OCI-LY7 (cell line): Measurements from ENCODE around the gene SAMD8. TPM values are rescaled to one million over a fixed set of nuclear protein-coding genes. Genes with fewer than 3 reads are reported as not detected.

Source experiments
- BruUV-seq: library from RNA; stranded (reverse); fragments of 400-500 nt; replicated peaks from 2 replicates; lab custom pipeline; 2021; lab: Mats Ljungman, UMichigan
- CTCF ChIA-PET: fragments of 300-600 bp; sonication (Branson Sonifier 250); formaldehyde crosslinking; loops from one replicate; lab custom pipeline; 2022; ENCODE audit warnings: antibody characterized with exemption; ENCODE audit not compliant: unreplicated experiment; lab: Charles Lee
- POLR2A ChIA-PET: fragments of 300-600 bp; sonication (Branson Sonifier 250); formaldehyde crosslinking; loops from one replicate; lab custom pipeline; 2022; ENCODE audit warnings: antibody characterized with exemption; lab: Charles Lee
- DNase-seq: peaks from one replicate; pipeline ENCODE4 v3.0.0-alpha.2; 2015; ENCODE audit warnings: low spot score
- H2AFZ ChIP-seq: fragments of 200-600 bp; sonication (generic), shearing (Covaris generic); 2 replicates; pipeline ENCODE4 v1.6.1; 2014; ENCODE audit warnings: mild to moderate bottlenecking, antibody characterized with exemption, low read length, moderate library complexity
- H3K27ac ChIP-seq: fragments of 200-600 bp; sonication (generic); 2 replicates; pipeline ENCODE4 v1.5.1; 2014; ENCODE audit warnings: mixed run types, low read depth, mild to moderate bottlenecking, moderate library complexity, low read length, inconsistent platforms; ENCODE audit not compliant: poor library complexity, severe bottlenecking
- H3K36me3 ChIP-seq: fragments of 200-600 bp; sonication (generic); 2 replicates; pipeline ENCODE4 v1.6.1; 2014; ENCODE audit warnings: mild to moderate bottlenecking, antibody characterized with exemption, low read length, moderate library complexity, mixed read lengths; ENCODE audit not compliant: insufficient read depth
- H3K4me1 ChIP-seq: fragments of 200-600 bp; sonication (generic); 2 replicates; pipeline ENCODE4 v1.5.1; 2014; ENCODE audit warnings: mild to moderate bottlenecking, low read length; ENCODE audit not compliant: insufficient read depth, poor library complexity, severe bottlenecking
- H3K4me2 ChIP-seq: fragments of 200-600 bp; sonication (generic); 2 replicates; pipeline ENCODE4 v1.6.1; 2014; ENCODE audit warnings: mild to moderate bottlenecking, low read length
- H3K4me3 ChIP-seq: fragments of 200-600 bp; sonication (generic); 2 replicates; pipeline ENCODE4 v1.5.1; 2014; ENCODE audit warnings: mild to moderate bottlenecking, low read depth, low read length; ENCODE audit not compliant: poor library complexity, severe bottlenecking
- H3K79me2 ChIP-seq: fragments of 200-600 bp; sonication (generic); 2 replicates; pipeline ENCODE4 v1.6.1; 2016; ENCODE audit warnings: low read depth, mild to moderate bottlenecking, low read length, moderate library complexity, mixed read lengths; ENCODE audit not compliant: insufficient read depth
- H3K9me2 ChIP-seq: fragments of 200-600 bp; sonication (generic); 2 replicates; pipeline ENCODE4 v1.6.1; 2016; ENCODE audit warnings: mild to moderate bottlenecking, low read length, mixed read lengths; ENCODE audit not compliant: insufficient read depth
- H3K9me3 ChIP-seq: fragments of 200-600 bp; sonication (generic); 2 replicates; pipeline ENCODE4 v1.6.1; 2014; ENCODE audit warnings: mild to moderate bottlenecking, mixed run types, low read length, mixed read lengths
- H4K20me1 ChIP-seq: fragments of 200-600 bp; sonication (generic); 2 replicates; pipeline ENCODE4 v1.6.1; 2014; ENCODE audit warnings: mild to moderate bottlenecking, antibody characterized with exemption, low read length, moderate library complexity, mixed read lengths; ENCODE audit not compliant: insufficient read depth
- EZH2phosphoT487 ChIP-seq: fragments of 200-600 bp; sonication (generic); IDR thresholded peaks from 2 replicates; pipeline ENCODE4 v1.6.1; 2018; ENCODE audit warnings: low read depth, borderline replicate concordance, mild to moderate bottlenecking, mixed run types, antibody characterized with exemption, low read length, moderate library complexity, mixed read lengths
- intact Hi-C: fragments of 100-400 bp; cut with micrococcal nuclease; formaldehyde crosslinking; loops from one replicate; pipeline ENCODE4 v1.10.0; 2022; ENCODE audit not compliant: unreplicated experiment
- total RNA-seq, 2 experiments: library from RNA; depleted of rRNA in 1 of 2; stranded (reverse); fragments of >200 nt in 1 of 2; shearing (Covaris generic) in 1 of 2; gene quantifications; 2 replicates each; pipeline ENCODE4 v1.2.3, GENCODE V29; 2014 to 2022
- TF ChIP-seq, protein P1 (sequence below): fragments of 200-600 bp; sonication (generic); conservative IDR thresholded peaks from 2 replicates; pipeline ENCODE4 v1.5.1; 2014; ENCODE audit warnings: mild to moderate bottlenecking, antibody characterized with exemption, low read length, moderate library complexity, mixed read lengths

Gene SAMD8
- total RNA-seq, 2 experiments from 2014 or later, result 8.8 to 16.7 TPM

DNA sequence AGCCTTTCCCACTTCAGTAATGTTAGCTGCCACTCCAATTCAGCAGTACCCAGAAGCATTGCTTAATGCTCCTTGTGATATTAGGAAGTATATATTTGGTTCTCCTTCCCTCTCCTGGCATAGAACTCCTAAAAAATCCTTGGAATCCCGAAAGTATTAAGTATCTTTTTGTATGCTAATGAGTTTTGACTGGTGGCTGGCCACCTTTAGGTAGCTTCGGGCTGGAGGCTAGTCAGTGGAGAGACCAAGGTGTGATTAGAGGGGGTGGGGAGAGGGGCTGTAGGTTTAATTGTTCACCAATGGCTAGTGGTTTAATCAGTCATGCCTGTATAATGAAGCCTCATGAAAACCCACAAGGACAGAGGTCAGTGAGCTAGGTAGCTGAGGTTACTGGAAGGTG, 112.1 kb downstream of the SAMD8 start:
- intact Hi-C loops, result no loop called here
- CTCF ChIA-PET, result no interaction called here
- DNase-seq, result no peak
- Histone ChIP-seq H3K27ac (no peak overlapping the region), H3K9me2 (no peaks in the 10 kb centered on the region), H3K79me2 (peaks cover 66% of the 10 kb centered on the region), H2AFZ (no peak overlapping the region), H3K9me3 (no peaks in the 10 kb centered on the region), H3K4me3 (no peak overlapping the region), H3K4me2 (no peak overlapping the region), H4K20me1 (peaks cover 20% of the 10 kb centered on the region), H3K4me1 (no peaks in the 10 kb centered on the region), H3K36me3 (peaks cover 92% of the 10 kb centered on the region)
- no TSS peak for BruUV-seq
- TF ChIP-seq, protein P1, sequence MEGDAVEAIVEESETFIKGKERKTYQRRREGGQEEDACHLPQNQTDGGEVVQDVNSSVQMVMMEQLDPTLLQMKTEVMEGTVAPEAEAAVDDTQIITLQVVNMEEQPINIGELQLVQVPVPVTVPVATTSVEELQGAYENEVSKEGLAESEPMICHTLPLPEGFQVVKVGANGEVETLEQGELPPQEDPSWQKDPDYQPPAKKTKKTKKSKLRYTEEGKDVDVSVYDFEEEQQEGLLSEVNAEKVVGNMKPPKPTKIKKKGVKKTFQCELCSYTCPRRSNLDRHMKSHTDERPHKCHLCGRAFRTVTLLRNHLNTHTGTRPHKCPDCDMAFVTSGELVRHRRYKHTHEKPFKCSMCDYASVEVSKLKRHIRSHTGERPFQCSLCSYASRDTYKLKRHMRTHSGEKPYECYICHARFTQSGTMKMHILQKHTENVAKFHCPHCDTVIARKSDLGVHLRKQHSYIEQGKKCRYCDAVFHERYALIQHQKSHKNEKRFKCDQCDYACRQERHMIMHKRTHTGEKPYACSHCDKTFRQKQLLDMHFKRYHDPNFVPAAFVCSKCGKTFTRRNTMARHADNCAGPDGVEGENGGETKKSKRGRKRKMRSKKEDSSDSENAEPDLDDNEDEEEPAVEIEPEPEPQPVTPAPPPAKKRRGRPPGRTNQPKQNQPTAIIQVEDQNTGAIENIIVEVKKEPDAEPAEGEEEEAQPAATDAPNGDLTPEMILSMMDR, result no peak
- no peak for TF ChIP-seq EZH2phosphoT487
- POLR2A ChIA-PET, result interaction anchor here (1.3 to 2.3 kb wide), 3 partner anchors 10 to 14 kb away, joined by 3 to 10 read pairs (median 4); partner anchors contain the start of gene VDAC2

GRCh38 chr10:75226095-75226494, 114.6 kb downstream of the SAMD8 start:
- no peaks in the 10 kb centered on the region for H3K9me2 ChIP-seq
- intact Hi-C loops, result no loop called here
- DNase-seq, result no peak
- peaks cover 29% of the 10 kb centered on the region for H4K20me1 ChIP-seq
- no peak overlapping the region for H3K4me3 ChIP-seq
- no peaks in the 10 kb centered on the region for H3K4me1 ChIP-seq
- no peak overlapping the region for H3K4me2 ChIP-seq
- no TSS peak for BruUV-seq
- no peak overlapping the region for H3K27ac ChIP-seq
- peaks cover 76% of the 10 kb centered on the region for H3K79me2 ChIP-seq
- no peak for TF ChIP-seq EZH2phosphoT487
- TF ChIP-seq, protein P1, result no peak
- ChIA-PET POLR2A (interaction anchor here (0.7 to 0.8 kb wide), 4 partner anchors 10 to 72 kb away, joined by 4 read pairs; partner anchors contain the start of gene VDAC2), CTCF (no interaction called here)
- no peak overlapping the region for H2AFZ ChIP-seq
- H3K9me3 ChIP-seq, result no peaks in the 10 kb centered on the region
- peaks cover 97% of the 10 kb centered on the region for H3K36me3 ChIP-seq

GRCh38 chr10:75226656-75227055, 115.2 kb downstream of the SAMD8 start:
- intact Hi-C loops, result no loop called here
- peaks cover 97% of the 10 kb centered on the region for H3K36me3 ChIP-seq

More at GRCh38 chr10:75226656-75227055, 115.2 kb downstream of the SAMD8 start:
- no peak for DNase-seq
- no TSS peak for BruUV-seq
- ChIA-PET CTCF (no interaction called here), POLR2A (interaction anchor here (0.7 to 2.2 kb wide), 2 partner anchors 10 to 73 kb away, joined by 4 to 10 read pairs; no protein-coding TSS in a partner anchor)
- Histone ChIP-seq H3K4me3 (no peak overlapping the region), H3K9me2 (no peaks in the 10 kb centered on the region), H3K9me3 (no peaks in the 10 kb centered on the region), H2AFZ (no peak overlapping the region), H3K79me2 (peaks cover 70% of the 10 kb centered on the region), H4K20me1 (peaks cover 32% of the 10 kb centered on the region), H3K27ac (no peak overlapping the region), H3K4me1 (no peaks in the 10 kb centered on the region), H3K4me2 (no peak overlapping the region)
- TF ChIP-seq EZH2phosphoT487, result no peak
